ENCODE results near the gene PDZD11. TPM values are rescaled to one million over a fixed set of nuclear protein-coding genes. Genes with fewer than 3 reads are reported as not detected.

Gene PDZD11
- total and polyA plus RNA-seq, 12 donors: 35.2 to 47.6 (median 39.6) TPM

GRCh38 chrX:70268034-70268433, 21.7 kb downstream of the PDZD11 start, which contains the start of gene ARR3:
Gene ARR3, plus strand, starts transcription at chrX:70268334. Its CDS starts 1,052 bp downstream, at chrX:70269386.
- Histone ChIP-seq H3K27me3 (peaks cover 0 to 11% (median 0%) of the 10 kb centered on the region in 7 donors), H3K4me1 (no peaks in the 10 kb centered on the region), H3K36me3 (no peaks in the 10 kb centered on the region), H3K4me3 (no peak within 1 kb of the TSS), H3K27ac (no peak within 1 kb of the TSS), H3K9me3 (no peaks in the 10 kb centered on the region)
- intact Hi-C loops (cut with DNase I): no loop called here
- ATAC-seq (no peak), DNase-seq (no peak)
- no peak for TF ChIP-seq CTCF (IDR thresholded peaks at IDR 0.05)

- Histone ChIP-seq H3K36me3 (no peaks in the 10 kb centered on the region), H3K4me1 (no peaks in the 10 kb centered on the region), H3K9me3 (no peaks in the 10 kb centered on the region), H3K27ac (no peak overlapping the region), H3K4me3 (no peak overlapping the region), H3K27me3 (peaks cover 0 to 20% (median 0%) of the 10 kb centered on the region in 7 donors)
- ATAC-seq: no peak
- no peak for TF ChIP-seq CTCF (IDR thresholded peaks at IDR 0.05)
- intact Hi-C loops (cut with DNase I): loop anchor here in 1 of 10 donors (5.0 kb wide), 1 partner anchor 67 kb away; no protein-coding TSS in a partner anchor
- WGBS, 2 donors: 22 to 28% methylated on average over 3 of the region's 3 CpGs
- no peak for DNase-seq
Observed at GRCh38 chrX:70264784-70265183, 24.9 kb downstream of the PDZD11 start.

- Histone ChIP-seq H3K9me3 (no peaks in the 10 kb centered on the region), H3K27me3 (peaks cover 0 to 8% (median 0%) of the 10 kb centered on the region in 7 donors), H3K36me3 (no peaks in the 10 kb centered on the region), H3K27ac (no peak overlapping the region), H3K4me1 (no peaks in the 10 kb centered on the region), H3K4me3 (no peak overlapping the region)
- intact Hi-C loops (cut with DNase I): loop anchor here in 1 of 10 donors (5.0 kb wide), 1 partner anchor 66 kb away; no protein-coding TSS in a partner anchor
- peak in 7 of 9 donors; percentile 37 to 59 (median 45) for TF ChIP-seq CTCF (IDR thresholded peaks at IDR 0.05)
- WGBS, 2 donors: 14 to 25% methylated on average over 7 of the region's 7 CpGs
- peak; percentile 5 to 14 for DNase-seq
- ATAC-seq: peak in 2 of 8 donors; percentile 39 to 50
Observed at GRCh38 chrX:70262952-70263567, 26.7 kb downstream of the PDZD11 start.

DNA sequence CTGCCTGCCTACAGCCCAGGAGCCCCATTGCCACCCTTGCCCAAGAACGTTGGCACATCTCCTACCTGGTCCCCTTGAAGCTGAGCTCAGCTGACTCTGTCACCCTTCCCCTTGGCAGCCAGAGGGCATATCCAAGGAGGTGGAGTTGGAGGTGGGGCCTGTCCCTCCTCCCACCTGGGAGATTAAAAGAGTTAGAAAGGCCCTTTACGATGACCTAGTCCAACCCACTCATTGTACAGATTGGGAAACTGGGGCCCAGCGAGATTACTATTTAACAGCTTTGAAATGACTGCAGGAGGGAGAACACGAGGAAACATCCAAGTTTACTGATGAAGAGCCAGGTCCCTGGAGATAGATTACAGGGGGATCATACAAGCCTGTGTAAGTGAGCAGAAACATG, 29.6 kb downstream of the PDZD11 start, which contains the start of gene P2RY4:
TSS of gene P2RY4 (minus strand) at position 101 of the 400 bp plus-strand sequence. CDS start 580 bp downstream, outside the sequence.
- no peak for TF ChIP-seq CTCF (IDR thresholded peaks at IDR 0.05)
- WGBS, 2 donors: 59 to 78% methylated on average over 4 of the region's 4 CpGs
- intact Hi-C loops (cut with DNase I): loop anchor here in 2 of 10 donors (1.0 to 5.0 kb wide), 2 partner anchors 63 to 65 kb away; no protein-coding TSS in a partner anchor
- no peak within 1 kb of the TSS for H3K4me3 ChIP-seq
- H3K9me3 ChIP-seq: no peaks in the 10 kb centered on the region
- DNase-seq: no peak
- ATAC-seq: no peak
- no peaks in the 10 kb centered on the region for H3K36me3 ChIP-seq
- peaks cover 0 to 8% (median 0%) of the 10 kb centered on the region in 7 donors for H3K27me3 ChIP-seq
- H3K4me1 ChIP-seq: no peaks in the 10 kb centered on the region
- no peak within 1 kb of the TSS for H3K27ac ChIP-seq

Data from heart right ventricle (tissue), 16 donors.